ENCODE measurements around the gene EIF4EBP2. TPM values are rescaled to one million over a fixed set of nuclear protein-coding genes. Genes with fewer than 3 reads are reported as not detected.

Gene EIF4EBP2
- total RNA-seq, 3 donors from 2014 or later = 76.0 to 192 (median 80.5) TPM

- Histone ChIP-seq H3K4me1 (peaks cover 5 to 10% of the 10 kb centered on the region in 2 donors), H3K9me3 (no peaks in the 10 kb centered on the region), H3K36me3 (no peaks in the 10 kb centered on the region), H3K27ac (no peak overlapping the region), H3K27me3 (peaks cover 0 to 34% of the 10 kb centered on the region in 2 donors), H3K4me3 (peak overlapping the region in 2 of 3 donors; percentile 27 to 61)
- intact Hi-C loops (cut with DNase I; ENCODE audit: low total_unique reads) = no loop called here
- no peak for TF ChIP-seq POLR2A (IDR thresholded peaks at IDR 0.05)
- no peak for TF ChIP-seq POLR2AphosphoS5 (IDR thresholded peaks at IDR 0.05)
- DNase-seq (ENCODE audit: low spot score in 2 of 2) = no peak
Observed at GRCh38 chr10:70440296-70441160, 36.6 kb downstream of the EIF4EBP2 start.

- TF ChIP-seq POLR2A (IDR thresholded peaks at IDR 0.05) (no peak), POLR2AphosphoS5 (IDR thresholded peaks at IDR 0.05) (no peak), CTCF (IDR thresholded peaks at IDR 0.05) (no peak)
- DNase-seq (ENCODE audit: low spot score in 2 of 2) = no peak
- Histone ChIP-seq H3K27ac (no peak within 1 kb of the TSS), H3K9me3 (no peaks in the 10 kb centered on the region), H3K4me1 (peaks cover 5 to 10% of the 10 kb centered on the region in 2 donors), H3K27me3 (peaks cover 0 to 34% of the 10 kb centered on the region in 2 donors), H3K4me3 (peak within 1 kb of the TSS in 2 of 3 donors; percentile 27 to 61), H3K36me3 (no peaks in the 10 kb centered on the region)
- intact Hi-C loops (cut with DNase I; ENCODE audit: low total_unique reads) = no loop called here
Observed at GRCh38 chr10:70441161-70441894, 37.4 kb downstream of the EIF4EBP2 start, which contains the start of gene NODAL. Gene NODAL, minus strand, starts transcription at chr10:70441681. Its CDS starts 14 bp downstream, at chr10:70441667.

GRCh38 chr10:70441895-70442309 is 38.0 kb downstream of the EIF4EBP2 start:
- Histone ChIP-seq H3K27me3 (peaks cover 0 to 34% of the 10 kb centered on the region in 2 donors), H3K4me1 (peaks cover 5 to 10% of the 10 kb centered on the region in 2 donors), H3K9me3 (no peaks in the 10 kb centered on the region), H3K36me3 (no peaks in the 10 kb centered on the region), H3K4me3 (peak overlapping the region in 1 of 3 donors; percentile 61), H3K27ac (no peak overlapping the region)
- intact Hi-C loops (cut with DNase I; ENCODE audit: low total_unique reads) = no loop called here
- TF ChIP-seq POLR2A (IDR thresholded peaks at IDR 0.05) (no peak), CTCF (IDR thresholded peaks at IDR 0.05) (no peak), POLR2AphosphoS5 (IDR thresholded peaks at IDR 0.05) (no peak)
- DNase-seq (ENCODE audit: low spot score in 2 of 2) = no peak

GRCh38 chr10:70442332-70442988 is 38.5 kb downstream of the EIF4EBP2 start:
- TF ChIP-seq POLR2AphosphoS5 (IDR thresholded peaks at IDR 0.05) (no peak), POLR2A (IDR thresholded peaks at IDR 0.05) (no peak), CTCF (IDR thresholded peaks at IDR 0.05) (no peak)
- no peaks in the 10 kb centered on the region for H3K36me3 ChIP-seq
- H3K9me3 ChIP-seq = no peaks in the 10 kb centered on the region
- no peak for DNase-seq (ENCODE audit: low spot score in 2 of 2)
- peaks cover 5 to 10% of the 10 kb centered on the region in 2 donors for H3K4me1 ChIP-seq
- no peak overlapping the region for H3K4me3 ChIP-seq
- intact Hi-C loops (cut with DNase I; ENCODE audit: low total_unique reads) = no loop called here
- peaks cover 0 to 34% of the 10 kb centered on the region in 2 donors for H3K27me3 ChIP-seq
- H3K27ac ChIP-seq = no peak overlapping the region

- no peak for TF ChIP-seq POLR2AphosphoS5 (IDR thresholded peaks at IDR 0.05)
- Histone ChIP-seq H3K4me1 (peaks cover 5 to 10% of the 10 kb centered on the region in 2 donors), H3K4me3 (no peak overlapping the region), H3K27me3 (peaks cover 0 to 29% of the 10 kb centered on the region in 2 donors), H3K27ac (no peak overlapping the region), H3K9me3 (no peaks in the 10 kb centered on the region), H3K36me3 (no peaks in the 10 kb centered on the region)
- no peak for DNase-seq (ENCODE audit: low spot score in 2 of 2)
- intact Hi-C loops (cut with DNase I; ENCODE audit: low total_unique reads) = no loop called here
Observed at GRCh38 chr10:70444744-70445143, 40.8 kb downstream of the EIF4EBP2 start.
